A549 (cell line): Measurements from ENCODE around the gene GTF2F1. TPM values are rescaled to one million over a fixed set of nuclear protein-coding genes. Genes with fewer than 3 reads are reported as not detected.

Experiments used
- ATAC-seq, 2 experiments: fragments of 200-7000 bp in 1 of 2; fragments of >200 bp in 1 of 2; cut with Nextera tagmentation in 1 of 2; cut with Tn5 transposase in 1 of 2; 3 replicates each; pipeline versions ENCODE4 v1.8.0 to v1.9.1; 2018 to 2020; ENCODE audit warnings: mild to moderate bottlenecking in 1 of 2, moderate library complexity in 1 of 2
- CTCF ChIA-PET: fragments of 300-600 bp; sonication (Branson Sonifier 250); formaldehyde crosslinking; extraction: SDS; loops from one replicate; lab custom pipeline; 2021; ENCODE audit warnings: antibody characterized with exemption, inconsistent platforms; lab: Yijun Ruan, JAX
- POLR2A ChIA-PET: fragments of 350-600 bp; formaldehyde crosslinking; extraction: SDS; loops from one replicate; lab custom pipeline; 2021; ENCODE audit warnings: antibody characterized with exemption, inconsistent platforms; lab: Yijun Ruan, JAX
- DNase-seq, 2 experiments: peaks; one replicate each; pipeline versions ENCODE4 v3.0.0 to v3.0.0-alpha.2; 2011 to 2016; ENCODE audit warnings: low read depth in 1 of 2, low spot score in 1 of 2
- FAIRE-seq: peaks from 2 replicates; lab custom pipeline; 2011; peaks lifted over from hg19 to GRCh38; lab: Jason Lieb, UNC
- H3K27ac ChIP-seq, 2 experiments: fragments of >200 bp; sonication (Bioruptor Twin); formaldehyde crosslinking; 3 replicates each; pipeline ENCODE4 v1.5.1; 2016 to 2017
- H3K4me1 ChIP-seq: fragments of >200 bp; sonication (Bioruptor Twin); formaldehyde crosslinking; 3 replicates; pipeline ENCODE4 v1.6.1; 2016
- H3K4me2 ChIP-seq: fragments of >200 bp; sonication (Bioruptor Twin); formaldehyde crosslinking; 3 replicates; pipeline ENCODE4 v1.6.1; 2016
- H3K4me3 ChIP-seq: fragments of >200 bp; sonication (Bioruptor Twin); formaldehyde crosslinking; 3 replicates; pipeline ENCODE4 v1.5.1; 2016
- H3K9me3 ChIP-seq: fragments of >200 bp; sonication (Bioruptor Twin); formaldehyde crosslinking; 3 replicates; pipeline ENCODE4 v1.6.1; 2016
- CBX2 ChIP-seq: fragments of 200-600 bp; sonication (generic); IDR thresholded peaks from 2 replicates; pipeline ENCODE4 v1.6.1; 2016; ENCODE audit warnings: low read depth, mild to moderate bottlenecking, borderline replicate concordance
- EHF ChIP-seq: fragments of 250-450 bp; sonication (Bioruptor Pico); IDR thresholded peaks from 2 replicates; pipeline ENCODE4 v1.5.0; 2020; ENCODE audit warnings: mild to moderate bottlenecking
- EHMT2 ChIP-seq: fragments of 200-600 bp; sonication (generic); IDR thresholded peaks from 2 replicates; pipeline ENCODE4 v1.6.1; 2016; ENCODE audit warnings: antibody characterized with exemption, low read depth, mild to moderate bottlenecking, moderate library complexity
- EP300 ChIP-seq, 2 experiments: fragments of >200 bp; sonication (Bioruptor Twin); formaldehyde crosslinking; IDR thresholded peaks; 2 replicates in 1 of 2; 3 replicates in 1 of 2; pipeline ENCODE4 v1.6.1; 2016 to 2017
- ESRRA ChIP-seq: fragments of 150-350 bp; IDR thresholded peaks from 2 replicates; pipeline ENCODE4 v1.6.1; 2014; ENCODE audit warnings: mild to moderate bottlenecking, low read length, borderline replicate concordance
- GATA3 ChIP-seq: IDR thresholded peaks from 2 replicates; pipeline ENCODE4 v1.6.1; 2012; ENCODE audit warnings: borderline replicate concordance
- HEYL ChIP-seq: fragments of 250-450 bp; sonication (Bioruptor Pico); IDR thresholded peaks from 2 replicates; pipeline ENCODE4 v1.8.0; 2021; ENCODE audit warnings: mild to moderate bottlenecking, moderate library complexity
- HMGXB4 ChIP-seq: fragments of 250-450 bp; sonication (Bioruptor Pico); IDR thresholded peaks from 2 replicates; pipeline ENCODE4 v1.5.0; 2021; ENCODE audit warnings: mild to moderate bottlenecking, moderate library complexity, borderline replicate concordance
- JUN ChIP-seq, 2 experiments: fragments of >200 bp; sonication (Bioruptor Twin); formaldehyde crosslinking; IDR thresholded peaks; 2 replicates in 1 of 2; 3 replicates in 1 of 2; pipeline ENCODE4 v1.6.1; 2016 to 2017
- MAFK ChIP-seq: fragments of 450-650 bp; IDR thresholded peaks from 2 replicates; pipeline ENCODE4 v1.6.1; 2014; ENCODE audit not compliant: partially characterized antibody
- MAX ChIP-seq: IDR thresholded peaks from 2 replicates; pipeline ENCODE4 v1.6.1; 2012
- MAZ ChIP-seq: fragments of 150-350 bp; IDR thresholded peaks from 2 replicates; pipeline ENCODE4 v1.6.1; 2014; ENCODE audit warnings: antibody characterized with exemption, low read depth, low read length, borderline replicate concordance
- MYC ChIP-seq: IDR thresholded peaks from 2 replicates; pipeline ENCODE4 v1.6.1; 2012; ENCODE audit warnings: mild to moderate bottlenecking, inconsistent platforms, low read length, improper control_type of control experiment, borderline replicate concordance
- NFE2L2 ChIP-seq: fragments of 150-350 bp; conservative IDR thresholded peaks from 2 replicates; pipeline ENCODE4 v1.6.1; 2014; ENCODE audit warnings: low read length
- NR3C1 ChIP-seq: fragments of >200 bp; sonication (Bioruptor Twin); formaldehyde crosslinking; IDR thresholded peaks from 3 replicates; pipeline ENCODE4 v1.6.1; 2017
- PBX3 ChIP-seq: IDR thresholded peaks from 2 replicates; pipeline ENCODE4 v1.6.1; 2012
- PHF8 ChIP-seq: fragments of 200-600 bp; sonication (generic); IDR thresholded peaks from 2 replicates; pipeline ENCODE4 v1.6.1; 2016; ENCODE audit warnings: low read depth, mild to moderate bottlenecking, antibody characterized with exemption, moderate library complexity, borderline replicate concordance
- POLR2A ChIP-seq: IDR thresholded peaks from 2 replicates; pipeline ENCODE4 v1.6.1; 2012; ENCODE audit warnings: mild to moderate bottlenecking, low read length
- RARB ChIP-seq: fragments of 250-450 bp; sonication (Bioruptor Pico); IDR thresholded peaks from 2 replicates; pipeline ENCODE4 v1.8.0; 2021; ENCODE audit warnings: mild to moderate bottlenecking, moderate library complexity
- REST ChIP-seq: fragments of 200-600 bp; sonication (generic); IDR thresholded peaks from 2 replicates; pipeline ENCODE4 v1.6.1; 2016; ENCODE audit warnings: antibody characterized with exemption, mild to moderate bottlenecking, moderate library complexity
- RNF2 ChIP-seq: fragments of 200-600 bp; sonication (generic); IDR thresholded peaks from 2 replicates; pipeline ENCODE4 v1.6.1; 2016; ENCODE audit warnings: low read depth, mild to moderate bottlenecking, antibody characterized with exemption, moderate library complexity, borderline replicate concordance
- SREBF2 ChIP-seq: fragments of 450-650 bp; IDR thresholded peaks from 2 replicates; pipeline ENCODE4 v1.6.1; 2014; ENCODE audit warnings: mild to moderate bottlenecking, moderate library complexity
- TP53 ChIP-seq: fragments of 250-450 bp; sonication (Bioruptor Pico); IDR thresholded peaks from 2 replicates; pipeline ENCODE4 v1.5.0; 2021; ENCODE audit warnings: mild to moderate bottlenecking, moderate library complexity
- ZNF302 ChIP-seq: fragments of 250-450 bp; sonication (Bioruptor Pico); IDR thresholded peaks from 2 replicates; pipeline ENCODE4 v1.9.0; 2021; ENCODE audit warnings: inconsistent platforms, mild to moderate bottlenecking, moderate library complexity
- ZSCAN20 ChIP-seq: fragments of 250-450 bp; sonication (Bioruptor Pico); IDR thresholded peaks from 2 replicates; pipeline ENCODE4 v1.8.0; 2022; ENCODE audit warnings: mild to moderate bottlenecking, moderate library complexity
- WGBS: methylation state at CpG from one replicate; pipeline ENCODE4 v1.1.6; 2017; ENCODE audit errors: missing lambda C conversion rate; 5-methylcytosine and 5-hydroxymethylcytosine counted together
- polyA plus RNA-seq, 4 experiments: library from polyadenylated mRNA; depleted of rRNA in 3 of 4; stranded (reverse); fragments of >200 nt; fragmentation: RNase III in 1 of 4; extraction: RNeasy Plus Mini Kit Qiagen cat#74134 plus additional on column Dnase treatment in 1 of 4; gene quantifications; 2 replicates in 3 of 4; 3 replicates in 1 of 4; pipeline ENCODE4 v1.2.3, GENCODE V29; 2011 to 2017
- TF ChIP-seq, protein P1 (sequence below): fragments of >200 bp; sonication (Bioruptor Twin); formaldehyde crosslinking; IDR thresholded peaks from 3 replicates; pipeline ENCODE4 v1.5.1; 2016
- TF ChIP-seq, protein P2 (sequence below): fragments of 150-350 bp; IDR thresholded peaks from 2 replicates; pipeline ENCODE4 v1.6.1; 2014; ENCODE audit warnings: low read depth, mild to moderate bottlenecking, low read length
- TF ChIP-seq, protein P3 (sequence below): fragments of 250-450 bp; sonication (Bioruptor Pico); IDR thresholded peaks from 2 replicates; pipeline ENCODE4 v1.5.0; 2020; ENCODE audit warnings: low read depth, mild to moderate bottlenecking, moderate library complexity

Gene GTF2F1
- polyA plus RNA-seq, 2 of the 4 experiments (the other 2 are of a cell fraction) = 39.0 to 75.3 TPM

- H3K4me3 ChIP-seq = peak overlapping the region; percentile 15; the same call in 2 of the 3 replicates
- peaks cover 15% of the 10 kb centered on the region; the same call in 2 of the 3 replicates for H3K4me1 ChIP-seq
- peak; percentile 95 to 96 for ATAC-seq
- ChIA-PET CTCF (interaction anchor here (1.0 to 1.4 kb wide), 2 partner anchors 9 to 207 kb away, joined by 3 to 4 read pairs; no protein-coding TSS in a partner anchor), POLR2A (interaction anchor here (0.7 to 1.2 kb wide), 5 partner anchors 11 to 64 kb away, joined by 3 to 6 read pairs (median 4); partner anchors contain the start of genes ALKBH7, CLPP and GTF2F1)
- 4% methylated on average over 34 of the region's 43 CpGs for WGBS
- H3K27ac ChIP-seq = peak overlapping the region; percentile 68 to 87
- no peak for FAIRE-seq
- DNase-seq = peak; percentile 97 to 100
- H3K4me2 ChIP-seq = peak overlapping the region; percentile 51
- no peaks in the 10 kb centered on the region for H3K9me3 ChIP-seq
- TF ChIP-seq NR3C1 = no peak
- TF ChIP-seq JUN (IDR thresholded peaks at IDR 0.05) = no peak
- no peak for TF ChIP-seq SREBF2
- no peak for TF ChIP-seq GATA3
- TF ChIP-seq, protein P1, sequence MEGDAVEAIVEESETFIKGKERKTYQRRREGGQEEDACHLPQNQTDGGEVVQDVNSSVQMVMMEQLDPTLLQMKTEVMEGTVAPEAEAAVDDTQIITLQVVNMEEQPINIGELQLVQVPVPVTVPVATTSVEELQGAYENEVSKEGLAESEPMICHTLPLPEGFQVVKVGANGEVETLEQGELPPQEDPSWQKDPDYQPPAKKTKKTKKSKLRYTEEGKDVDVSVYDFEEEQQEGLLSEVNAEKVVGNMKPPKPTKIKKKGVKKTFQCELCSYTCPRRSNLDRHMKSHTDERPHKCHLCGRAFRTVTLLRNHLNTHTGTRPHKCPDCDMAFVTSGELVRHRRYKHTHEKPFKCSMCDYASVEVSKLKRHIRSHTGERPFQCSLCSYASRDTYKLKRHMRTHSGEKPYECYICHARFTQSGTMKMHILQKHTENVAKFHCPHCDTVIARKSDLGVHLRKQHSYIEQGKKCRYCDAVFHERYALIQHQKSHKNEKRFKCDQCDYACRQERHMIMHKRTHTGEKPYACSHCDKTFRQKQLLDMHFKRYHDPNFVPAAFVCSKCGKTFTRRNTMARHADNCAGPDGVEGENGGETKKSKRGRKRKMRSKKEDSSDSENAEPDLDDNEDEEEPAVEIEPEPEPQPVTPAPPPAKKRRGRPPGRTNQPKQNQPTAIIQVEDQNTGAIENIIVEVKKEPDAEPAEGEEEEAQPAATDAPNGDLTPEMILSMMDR = no peak
- peak; percentile 87 for TF ChIP-seq ZSCAN20 (CRISPR knock-in tag)
- TF ChIP-seq HEYL (CRISPR knock-in tag) = 0 out of 2 replicates have a peak, but pooled peaks have one; percentile 60
- TF ChIP-seq CBX2 = no peak
- TF ChIP-seq ESRRA = no peak
- TF ChIP-seq NFE2L2 = no peak
- no peak for TF ChIP-seq PHF8
- TF ChIP-seq RARB (CRISPR knock-in tag) = no peak
- peak; percentile 97 for TF ChIP-seq PBX3
- peak; percentile 74; the same call in 1 of the 2 replicates for TF ChIP-seq HMGXB4 (CRISPR knock-in tag)
- TF ChIP-seq MAX = peak; percentile 98
- peak; percentile 58; the same call in 1 of the 2 replicates for TF ChIP-seq REST
- no peak for TF ChIP-seq MAFK
- no peak for TF ChIP-seq EHMT2
- no peak for TF ChIP-seq EP300 (IDR thresholded peaks at IDR 0.05)
- TF ChIP-seq EHF (CRISPR knock-in tag) = peak; percentile 70; the same call in 1 of the 2 replicates
- TF ChIP-seq MAZ = no peak
- peak; percentile 86 for TF ChIP-seq TP53 (CRISPR knock-in tag)
- TF ChIP-seq, protein P2, sequence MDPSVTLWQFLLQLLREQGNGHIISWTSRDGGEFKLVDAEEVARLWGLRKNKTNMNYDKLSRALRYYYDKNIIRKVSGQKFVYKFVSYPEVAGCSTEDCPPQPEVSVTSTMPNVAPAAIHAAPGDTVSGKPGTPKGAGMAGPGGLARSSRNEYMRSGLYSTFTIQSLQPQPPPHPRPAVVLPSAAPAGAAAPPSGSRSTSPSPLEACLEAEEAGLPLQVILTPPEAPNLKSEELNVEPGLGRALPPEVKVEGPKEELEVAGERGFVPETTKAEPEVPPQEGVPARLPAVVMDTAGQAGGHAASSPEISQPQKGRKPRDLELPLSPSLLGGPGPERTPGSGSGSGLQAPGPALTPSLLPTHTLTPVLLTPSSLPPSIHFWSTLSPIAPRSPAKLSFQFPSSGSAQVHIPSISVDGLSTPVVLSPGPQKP = no peak
- TF ChIP-seq, protein P3, sequence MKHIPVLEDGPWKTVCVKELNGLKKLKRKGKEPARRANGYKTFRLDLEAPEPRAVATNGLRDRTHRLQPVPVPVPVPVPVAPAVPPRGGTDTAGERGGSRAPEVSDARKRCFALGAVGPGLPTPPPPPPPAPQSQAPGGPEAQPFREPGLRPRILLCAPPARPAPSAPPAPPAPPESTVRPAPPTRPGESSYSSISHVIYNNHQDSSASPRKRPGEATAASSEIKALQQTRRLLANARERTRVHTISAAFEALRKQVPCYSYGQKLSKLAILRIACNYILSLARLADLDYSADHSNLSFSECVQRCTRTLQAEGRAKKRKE = peak; percentile 95; the same call in 1 of the 2 replicates
- TF ChIP-seq MYC = no peak
- no peak for TF ChIP-seq RNF2
- peak; percentile 17; the same call in 1 of the 2 replicates for TF ChIP-seq POLR2A
- TF ChIP-seq ZNF302 (CRISPR knock-in tag) = 0 out of 2 replicates have a peak, but pooled peaks have one; percentile 33
These were observed 32.2 kb upstream of the GTF2F1 start for GRCh38 chr19:6424939-6425731.
